ENCODE measurements around the gene BLOC1S5. TPM values are rescaled to one million over a fixed set of nuclear protein-coding genes. Genes with fewer than 3 reads are reported as not detected.
"Not testable (repeated sequence)": the region's sequence is repeated elsewhere in the genome, so short reads cannot be mapped to it uniquely, and the experiment has no call there.

Gene BLOC1S5
- total RNA-seq, 1 donor from 2014 or later: 10.7 TPM

GRCh38 chr6:7986219-7986618 is 78.0 kb downstream of the BLOC1S5 start:
- DNase-seq (no peak), ATAC-seq (no peak)
- no peaks in the 10 kb centered on the region for H3K36me3 ChIP-seq
- H3K27me3 ChIP-seq: no peaks in the 10 kb centered on the region
- no peaks in the 10 kb centered on the region for H3K4me1 ChIP-seq
- H3K4me3 ChIP-seq: no peak overlapping the region
- H3K27ac ChIP-seq: no peak overlapping the region
- no peaks in the 10 kb centered on the region for H3K9me3 ChIP-seq
- TF ChIP-seq CTCF (IDR thresholded peaks at IDR 0.05): no peak
- intact Hi-C loops (cut with DNase I): no loop called here

- ATAC-seq; H3K36me3 ChIP-seq; H3K9me3 ChIP-seq; DNase-seq; intact Hi-C loops (cut with DNase I); H3K4me3 ChIP-seq; H3K27ac ChIP-seq; H3K4me1 ChIP-seq; H3K27me3 ChIP-seq: not testable (repeated sequence)
These were observed 80.2 kb downstream of the BLOC1S5 start for GRCh38 chr6:7983967-7984366.

GRCh38 chr6:7979831-7980230 is 84.4 kb downstream of the BLOC1S5 start:
- peaks cover 10% of the 10 kb centered on the region for H3K4me1 ChIP-seq
- ATAC-seq (no peak), DNase-seq (no peak)
- H3K4me3 ChIP-seq: no peak overlapping the region
- H3K9me3 ChIP-seq: no peaks in the 10 kb centered on the region
- H3K27me3 ChIP-seq: no peaks in the 10 kb centered on the region
- no peaks in the 10 kb centered on the region for H3K36me3 ChIP-seq
- intact Hi-C loops (cut with DNase I): no loop called here
- no peak for TF ChIP-seq CTCF (IDR thresholded peaks at IDR 0.05)
- H3K27ac ChIP-seq: no peak overlapping the region

- no peak for TF ChIP-seq CTCF (IDR thresholded peaks at IDR 0.05)
These were observed 85.5 kb downstream of the BLOC1S5 start for GRCh38 chr6:7978736-7979135.

GRCh38 chr6:7976485-7977056 is 87.6 kb downstream of the BLOC1S5 start:
- no peaks in the 10 kb centered on the region for H3K36me3 ChIP-seq
- no peaks in the 10 kb centered on the region for H3K27me3 ChIP-seq
- H3K4me1 ChIP-seq: peaks cover 10% of the 10 kb centered on the region
- no peak for DNase-seq
- no peak overlapping the region for H3K27ac ChIP-seq
- ATAC-seq: no peak
- intact Hi-C loops (cut with DNase I): no loop called here
- no peaks in the 10 kb centered on the region for H3K9me3 ChIP-seq
- no peak overlapping the region for H3K4me3 ChIP-seq
- TF ChIP-seq CTCF (IDR thresholded peaks at IDR 0.05): no peak

More at GRCh38 chr6:7978736-7979135, 85.5 kb downstream of the BLOC1S5 start:
- Histone ChIP-seq H3K4me3 (no peak overlapping the region), H3K36me3 (no peaks in the 10 kb centered on the region), H3K9me3 (no peaks in the 10 kb centered on the region), H3K4me1 (peaks cover 10% of the 10 kb centered on the region), H3K27ac (no peak overlapping the region), H3K27me3 (no peaks in the 10 kb centered on the region)
- intact Hi-C loops (cut with DNase I): no loop called here
- DNase-seq (no peak), ATAC-seq (no peak)

GRCh38 chr6:7975764-7976146 is 88.4 kb downstream of the BLOC1S5 start:
- Histone ChIP-seq H3K4me1 (peaks cover 10% of the 10 kb centered on the region), H3K4me3 (no peak overlapping the region), H3K9me3 (no peaks in the 10 kb centered on the region), H3K36me3 (no peaks in the 10 kb centered on the region), H3K27ac (peak overlapping the region; percentile 40), H3K27me3 (no peaks in the 10 kb centered on the region)
- intact Hi-C loops (cut with DNase I): no loop called here
- ATAC-seq (peak; percentile 44), DNase-seq (no peak)
- no peak for TF ChIP-seq CTCF (IDR thresholded peaks at IDR 0.05)

All from upper lobe of right lung (tissue), 1 donor.